ENCODE data around the gene EPAS1.

The EPAS1 gene

DNA sequence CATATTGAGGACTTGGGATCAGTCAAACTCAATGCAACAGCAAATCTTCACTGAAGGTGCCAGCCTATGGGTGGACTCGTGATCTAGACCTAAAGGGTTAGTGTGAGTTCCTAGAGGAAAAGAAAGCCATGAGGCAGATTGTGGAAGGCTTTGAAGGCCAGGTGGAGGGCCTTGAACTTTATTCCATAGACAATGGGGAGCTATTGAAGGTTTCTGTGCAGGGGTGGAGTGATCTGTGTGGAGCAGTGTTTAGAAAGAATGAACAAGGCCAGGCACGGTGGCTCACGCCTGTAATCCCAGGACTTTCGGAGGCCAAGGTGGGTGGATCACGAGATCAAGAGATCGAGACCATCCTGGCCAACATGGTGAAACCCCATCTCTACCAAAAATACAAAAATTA lies 61.5 kb downstream of the EPAS1 start:
- DNase-seq (ENCODE audit: insufficient read length, low spot score) (no peak), FAIRE-seq (no peak)
- no peak for TF ChIP-seq POLR2A (IDR thresholded peaks at IDR 0.05; ENCODE audit: low read depth, low read length)

GRCh38 chr2:46360303-46360702 lies 63.1 kb downstream of the EPAS1 start:
- FAIRE-seq = no peak
- no peak for DNase-seq (ENCODE audit: insufficient read length, low spot score)
- TF ChIP-seq POLR2A (IDR thresholded peaks at IDR 0.05; ENCODE audit: low read depth, low read length) = no peak

GRCh38 chr2:46361920-46362666 lies 64.9 kb downstream of the EPAS1 start:
- DNase-seq (ENCODE audit: insufficient read length, low spot score) (no peak), FAIRE-seq (no peak)
- TF ChIP-seq POLR2A (IDR thresholded peaks at IDR 0.05; ENCODE audit: low read depth, low read length) = no peak

- FAIRE-seq = no peak
- TF ChIP-seq POLR2A (IDR thresholded peaks at IDR 0.05; ENCODE audit: low read depth, low read length) = no peak
- DNase-seq (ENCODE audit: insufficient read length, low spot score) = no peak
These were observed 65.4 kb downstream of the EPAS1 start for GRCh38 chr2:46362667-46363012.

DNA sequence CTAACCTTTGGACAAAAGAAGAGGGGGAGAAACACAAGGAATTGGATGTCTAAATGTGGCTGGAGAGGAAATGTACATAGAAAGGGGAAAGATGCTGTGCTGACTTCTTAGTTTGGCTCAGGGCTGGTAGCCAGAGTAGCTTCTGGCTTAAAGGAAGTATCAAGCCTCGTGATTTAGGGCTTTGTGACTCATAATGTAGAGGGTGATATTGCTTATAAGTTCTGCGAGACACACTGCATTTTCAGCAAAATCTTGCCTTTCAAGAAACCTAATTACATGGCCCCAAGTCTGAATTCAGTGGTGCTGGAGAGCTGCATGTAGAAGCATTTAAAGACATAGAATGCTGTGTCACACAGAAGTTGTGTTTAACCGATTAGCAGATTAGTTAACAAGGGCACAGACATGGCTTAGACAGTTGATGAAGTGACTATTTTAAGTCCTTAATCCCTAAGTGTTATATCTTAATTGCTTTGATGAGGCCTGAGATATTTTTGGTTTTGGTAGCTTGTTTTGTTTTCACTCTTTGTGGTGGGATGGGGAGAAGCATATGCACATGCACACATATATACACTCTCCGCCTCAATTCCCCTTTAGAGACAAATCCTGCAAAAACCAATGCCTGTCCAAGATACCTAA lies 66.4 kb downstream of the EPAS1 start:
- FAIRE-seq (peak; percentile 30), DNase-seq (ENCODE audit: insufficient read length, low spot score) (peak; percentile 19)
- TF ChIP-seq POLR2A (IDR thresholded peaks at IDR 0.05; ENCODE audit: low read depth, low read length) = no peak

DNA sequence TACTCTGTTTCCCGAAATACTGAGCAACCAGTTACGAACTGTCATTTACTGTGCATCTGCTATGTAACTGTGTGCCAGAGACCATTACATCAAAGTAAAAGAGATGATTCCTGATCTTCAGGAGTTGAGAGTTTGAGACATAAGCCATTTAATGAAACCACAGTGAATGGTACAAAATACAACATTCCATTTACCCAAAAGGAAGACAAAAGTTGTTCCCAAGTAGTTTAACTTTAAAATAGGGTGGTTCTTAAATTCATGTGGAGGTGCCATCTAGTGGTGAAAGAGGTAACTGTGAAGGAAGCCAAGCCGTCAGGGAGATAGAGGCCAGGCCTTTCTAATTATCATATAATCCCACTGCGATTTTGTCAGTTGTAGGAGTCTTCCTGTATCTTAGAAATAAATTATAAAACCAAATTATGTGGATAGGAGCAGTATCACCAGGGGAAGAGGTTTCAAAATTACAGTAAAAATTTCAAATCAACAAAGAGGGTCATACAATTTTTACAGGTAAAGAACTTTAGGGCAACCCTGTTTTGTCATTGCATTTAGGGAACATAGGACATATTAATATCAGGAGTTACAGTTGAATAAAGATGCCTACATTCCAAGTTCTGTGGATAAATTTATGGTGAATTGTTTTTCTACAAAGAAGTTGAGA lies 67.7 kb downstream of the EPAS1 start:
- peak; percentile 30 for DNase-seq (ENCODE audit: insufficient read length, low spot score)
- FAIRE-seq = peak; percentile 48
- no peak for TF ChIP-seq POLR2A (IDR thresholded peaks at IDR 0.05; ENCODE audit: low read depth, low read length)

GRCh38 chr2:46365913-46366667 lies 68.9 kb downstream of the EPAS1 start:
- TF ChIP-seq POLR2A (IDR thresholded peaks at IDR 0.05; ENCODE audit: low read depth, low read length) = no peak
- FAIRE-seq = no peak
- DNase-seq (ENCODE audit: insufficient read length, low spot score) = no peak

- DNase-seq (ENCODE audit: insufficient read length, low spot score) (no peak), FAIRE-seq (no peak)
- no peak for TF ChIP-seq POLR2A (IDR thresholded peaks at IDR 0.05; ENCODE audit: low read depth, low read length)
These were observed 69.5 kb downstream of the EPAS1 start for GRCh38 chr2:46366668-46367052.

- FAIRE-seq (no peak), DNase-seq (ENCODE audit: insufficient read length, low spot score) (no peak)
- TF ChIP-seq POLR2A (IDR thresholded peaks at IDR 0.05; ENCODE audit: low read depth, low read length) = no peak
These were observed 70.1 kb downstream of the EPAS1 start for GRCh38 chr2:46367286-46367685.

GRCh38 chr2:46368401-46368800 lies 71.2 kb downstream of the EPAS1 start:
- DNase-seq (ENCODE audit: insufficient read length, low spot score) = no peak
- TF ChIP-seq POLR2A (IDR thresholded peaks at IDR 0.05; ENCODE audit: low read depth, low read length) = no peak
- FAIRE-seq = no peak

- DNase-seq (ENCODE audit: insufficient read length, low spot score) (no peak), FAIRE-seq (no peak)
- TF ChIP-seq POLR2A (IDR thresholded peaks at IDR 0.05; ENCODE audit: low read depth, low read length) = no peak
These were observed 72.6 kb downstream of the EPAS1 start for GRCh38 chr2:46369783-46370182.

DNA sequence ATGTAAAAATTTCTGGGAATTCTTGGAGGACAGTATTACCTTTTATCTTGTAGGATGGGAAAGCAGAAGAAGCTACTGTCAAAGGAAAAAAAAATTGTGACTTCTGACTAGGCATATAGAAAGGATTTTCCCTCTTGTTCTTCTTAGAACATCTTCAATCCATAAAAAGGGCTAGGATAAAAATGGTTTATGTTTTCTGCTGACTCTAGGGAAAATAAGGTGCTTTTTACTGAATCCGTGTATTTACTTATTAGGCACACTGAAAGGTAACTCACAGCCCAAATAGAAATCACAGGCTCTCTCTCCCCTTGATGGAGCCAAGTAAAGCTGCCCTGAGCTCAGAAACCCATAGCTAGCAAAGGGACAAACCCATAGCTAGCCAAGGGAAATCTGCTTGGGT lies 74.6 kb downstream of the EPAS1 start:
- FAIRE-seq (no peak), DNase-seq (ENCODE audit: insufficient read length, low spot score) (no peak)
- TF ChIP-seq POLR2A (IDR thresholded peaks at IDR 0.05; ENCODE audit: low read depth, low read length) = no peak

GRCh38 chr2:46372475-46372874 lies 75.3 kb downstream of the EPAS1 start:
- FAIRE-seq (no peak), DNase-seq (ENCODE audit: insufficient read length, low spot score) (no peak)
- TF ChIP-seq POLR2A (IDR thresholded peaks at IDR 0.05; ENCODE audit: low read depth, low read length) = no peak

DNA sequence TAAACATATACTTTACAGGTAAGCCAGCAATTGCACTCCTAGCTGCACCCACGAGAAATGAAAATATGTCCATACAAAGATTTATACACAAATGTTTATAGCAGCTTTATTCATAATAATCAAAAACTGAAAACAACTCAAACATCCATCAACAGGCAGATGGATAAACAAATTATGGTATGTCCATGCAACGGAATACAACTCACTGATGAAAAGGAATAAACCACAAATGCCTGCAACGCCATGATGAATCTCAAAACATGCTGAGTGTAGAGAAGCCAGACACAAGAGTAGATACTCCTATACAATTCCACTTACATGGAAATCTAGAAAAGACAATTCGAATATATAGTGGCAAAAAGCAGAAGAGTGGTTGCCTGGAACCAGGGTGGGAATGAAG lies 76.0 kb downstream of the EPAS1 start:
- DNase-seq (ENCODE audit: insufficient read length, low spot score) (no peak), FAIRE-seq (no peak)
- no peak for TF ChIP-seq POLR2A (IDR thresholded peaks at IDR 0.05; ENCODE audit: low read depth, low read length)
